Suprapubic skin (tissue), 4 donors: ENCODE data around the gene LGALS7. TPM values are rescaled to one million over a fixed set of nuclear protein-coding genes. Genes with fewer than 3 reads are reported as not detected.

Experiments
- DNase-seq, 2 donors: peaks; one replicate each; pipeline ENCODE4 v3.0.0-alpha.2; 2019; ENCODE audit warnings: low spot score in 2 of 2
- H3K27ac ChIP-seq: fragments of 200-600 bp; sonication (generic); one replicate; pipeline ENCODE4 v1.5.1; 2019
- H3K27me3 ChIP-seq: fragments of 200-600 bp; sonication (generic); one replicate; pipeline ENCODE4 v1.5.1; 2019
- H3K36me3 ChIP-seq: fragments of 200-600 bp; sonication (generic); one replicate; pipeline ENCODE4 v1.5.1; 2019
- H3K4me1 ChIP-seq: fragments of 200-600 bp; sonication (generic); one replicate; pipeline ENCODE4 v1.5.1; 2019
- H3K4me3 ChIP-seq: fragments of 200-600 bp; sonication (generic); one replicate; pipeline ENCODE4 v1.5.1; 2019; ENCODE audit warnings: mild to moderate bottlenecking
- H3K9me3 ChIP-seq: fragments of 200-600 bp; sonication (generic); one replicate; pipeline ENCODE4 v1.5.1; 2019
- EP300 ChIP-seq: sonication (generic); formaldehyde crosslinking; IDR thresholded peaks from one replicate; pipeline ENCODE4 v1.6.1; 2017; ENCODE audit warnings: antibody characterized with exemption
- POLR2A ChIP-seq, 2 donors: fragments of 450-650 bp; IDR thresholded peaks; one replicate each; pipeline ENCODE4 v1.6.1; 2017; ENCODE audit warnings: antibody characterized with exemption in 2 of 2, mild to moderate bottlenecking in 2 of 2, moderate library complexity in 2 of 2
- POLR2AphosphoS5 ChIP-seq, 3 donors: sonication (generic); formaldehyde crosslinking; IDR thresholded peaks; one replicate each; pipeline ENCODE4 v1.6.1; 2017; ENCODE audit warnings: antibody characterized with exemption in 3 of 3
- WGBS: methylation state at CpG from one replicate; pipeline ENCODE4 v1.1.5; 2018; 5-methylcytosine and 5-hydroxymethylcytosine counted together
- total RNA-seq, 4 donors: library from RNA; depleted of rRNA; stranded (reverse); fragments of >200 nt; gene quantifications; one replicate each; pipeline ENCODE4 v1.1.0, GENCODE V29; 2016
- TF ChIP-seq, protein P1 (sequence below), 2 donors: fragments of 200-600 bp in 1 of 2; fragments of 450-650 bp in 1 of 2; sonication (generic) in 1 of 2; IDR thresholded peaks; one replicate each; pipeline ENCODE4 v1.5.1; 2016 to 2019; ENCODE audit warnings: antibody characterized with exemption in 2 of 2, mild to moderate bottlenecking in 1 of 2, moderate library complexity in 1 of 2

The LGALS7 gene
- total RNA-seq, 4 donors from 2014 or later, result 51.3 to 1,491 (median 446) TPM

- Histone ChIP-seq H3K4me3 (no peak overlapping the region), H3K9me3 (no peaks in the 10 kb centered on the region), H3K4me1 (peaks cover 48% of the 10 kb centered on the region), H3K36me3 (peaks cover 11% of the 10 kb centered on the region), H3K27ac (peak overlapping the region; percentile 72), H3K27me3 (no peaks in the 10 kb centered on the region)
- DNase-seq, result no peak
- TF ChIP-seq, protein P1, sequence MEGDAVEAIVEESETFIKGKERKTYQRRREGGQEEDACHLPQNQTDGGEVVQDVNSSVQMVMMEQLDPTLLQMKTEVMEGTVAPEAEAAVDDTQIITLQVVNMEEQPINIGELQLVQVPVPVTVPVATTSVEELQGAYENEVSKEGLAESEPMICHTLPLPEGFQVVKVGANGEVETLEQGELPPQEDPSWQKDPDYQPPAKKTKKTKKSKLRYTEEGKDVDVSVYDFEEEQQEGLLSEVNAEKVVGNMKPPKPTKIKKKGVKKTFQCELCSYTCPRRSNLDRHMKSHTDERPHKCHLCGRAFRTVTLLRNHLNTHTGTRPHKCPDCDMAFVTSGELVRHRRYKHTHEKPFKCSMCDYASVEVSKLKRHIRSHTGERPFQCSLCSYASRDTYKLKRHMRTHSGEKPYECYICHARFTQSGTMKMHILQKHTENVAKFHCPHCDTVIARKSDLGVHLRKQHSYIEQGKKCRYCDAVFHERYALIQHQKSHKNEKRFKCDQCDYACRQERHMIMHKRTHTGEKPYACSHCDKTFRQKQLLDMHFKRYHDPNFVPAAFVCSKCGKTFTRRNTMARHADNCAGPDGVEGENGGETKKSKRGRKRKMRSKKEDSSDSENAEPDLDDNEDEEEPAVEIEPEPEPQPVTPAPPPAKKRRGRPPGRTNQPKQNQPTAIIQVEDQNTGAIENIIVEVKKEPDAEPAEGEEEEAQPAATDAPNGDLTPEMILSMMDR (IDR thresholded peaks at IDR 0.05), result no peak
- TF ChIP-seq EP300 (no peak), POLR2AphosphoS5 (IDR thresholded peaks at IDR 0.05) (no peak), POLR2A (IDR thresholded peaks at IDR 0.05) (no peak)
- WGBS, result 53% methylated on average over 13 of the region's 13 CpGs
Observed at GRCh38 chr19:38734426-38735256, 38.7 kb downstream of the LGALS7 start.

- H3K4me1 ChIP-seq, result peaks cover 52% of the 10 kb centered on the region
- no peaks in the 10 kb centered on the region for H3K9me3 ChIP-seq
- peak overlapping the region; percentile 72 for H3K27ac ChIP-seq
- TF ChIP-seq POLR2A (IDR thresholded peaks at IDR 0.05), result no peak
- H3K27me3 ChIP-seq, result no peaks in the 10 kb centered on the region
- 59% methylated on average over 3 of the region's 4 CpGs for WGBS
- H3K36me3 ChIP-seq, result peaks cover 16% of the 10 kb centered on the region
- H3K4me3 ChIP-seq, result no peak overlapping the region
- no peak for DNase-seq
Observed at GRCh38 chr19:38734176-38734425, 39.2 kb downstream of the LGALS7 start.

- DNase-seq, result no peak
- TF ChIP-seq POLR2AphosphoS5 (IDR thresholded peaks at IDR 0.05), result no peak
- TF ChIP-seq, protein P1 (IDR thresholded peaks at IDR 0.05), result no peak
- TF ChIP-seq EP300, result no peak
- TF ChIP-seq POLR2A (IDR thresholded peaks at IDR 0.05), result no peak
- Histone ChIP-seq H3K27me3 (no peaks in the 10 kb centered on the region), H3K9me3 (no peaks in the 10 kb centered on the region), H3K4me3 (no peak overlapping the region), H3K36me3 (peaks cover 21% of the 10 kb centered on the region), H3K27ac (peak overlapping the region; percentile 72), H3K4me1 (peaks cover 52% of the 10 kb centered on the region)
- 52% methylated on average over 6 of the region's 6 CpGs for WGBS
Observed at GRCh38 chr19:38733493-38734175, 39.7 kb downstream of the LGALS7 start.

DNA sequence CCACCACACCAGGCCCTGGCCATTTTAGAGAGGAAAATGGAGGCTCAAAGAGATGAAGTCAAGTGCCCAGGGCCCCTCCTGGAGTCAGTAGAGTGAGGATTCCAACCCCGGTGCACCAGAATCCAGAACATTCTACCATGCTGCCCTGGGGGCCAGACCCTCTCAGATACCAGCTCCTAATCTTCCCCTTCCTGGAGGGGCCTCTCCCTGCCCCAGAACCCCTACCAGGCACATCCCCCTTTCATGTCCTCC is 40.1 kb downstream of the LGALS7 start:
- no peaks in the 10 kb centered on the region for H3K27me3 ChIP-seq
- no peaks in the 10 kb centered on the region for H3K9me3 ChIP-seq
- DNase-seq, result no peak
- H3K4me3 ChIP-seq, result no peak overlapping the region
- 91% methylated on average over 1 of the region's 1 CpG for WGBS
- peak overlapping the region; percentile 31 for H3K27ac ChIP-seq
- TF ChIP-seq, protein P1 (IDR thresholded peaks at IDR 0.05), result no peak
- no peak for TF ChIP-seq EP300
- no peak for TF ChIP-seq POLR2AphosphoS5 (IDR thresholded peaks at IDR 0.05)
- TF ChIP-seq POLR2A (IDR thresholded peaks at IDR 0.05), result no peak
- H3K4me1 ChIP-seq, result peaks cover 52% of the 10 kb centered on the region
- H3K36me3 ChIP-seq, result peaks cover 26% of the 10 kb centered on the region

GRCh38 chr19:38731654-38732301 is 41.5 kb downstream of the LGALS7 start:
- TF ChIP-seq POLR2AphosphoS5 (IDR thresholded peaks at IDR 0.05) (no peak), POLR2A (IDR thresholded peaks at IDR 0.05) (no peak), EP300 (no peak)
- TF ChIP-seq, protein P1 (IDR thresholded peaks at IDR 0.05), result no peak
- Histone ChIP-seq H3K27me3 (no peaks in the 10 kb centered on the region), H3K4me1 (peaks cover 46% of the 10 kb centered on the region), H3K9me3 (no peaks in the 10 kb centered on the region), H3K27ac (peak overlapping the region; percentile 48), H3K36me3 (peaks cover 39% of the 10 kb centered on the region), H3K4me3 (no peak overlapping the region)
- 38% methylated on average over 10 of the region's 10 CpGs for WGBS
- peak in 1 of 2 donors; percentile 47 for DNase-seq
